GM12878 (cell line): ENCODE data around the gene RPUSD1. TPM values are rescaled to one million over a fixed set of nuclear protein-coding genes. Genes with fewer than 3 reads are reported as not detected.
A peak's percentile ranks its signal among the peaks of the same experiment; 100 is the strongest.

ENCODE experiments used
- ATAC-seq: fragments of 200-7000 bp; cut with Tn5 transposase; 3 replicates; pipeline ENCODE4 v1.9.1; 2020; ENCODE audit warnings: mild to moderate bottlenecking, moderate library complexity
- BruUV-seq: library from RNA; stranded (reverse); fragments of 400-500 nt; replicated peaks from 2 replicates; lab custom pipeline; 2021; lab: Mats Ljungman, UMichigan
- CTCF ChIA-PET: fragments of 300-600 bp; sonication (Branson Sonifier 250); formaldehyde crosslinking; extraction: SDS; loops from one replicate; lab custom pipeline; 2021; ENCODE audit warnings: inconsistent platforms; lab: Yijun Ruan, JAX
- POLR2A ChIA-PET: fragments of 350-600 bp; formaldehyde crosslinking; extraction: SDS; loops from one replicate; lab custom pipeline; 2021; ENCODE audit warnings: inconsistent platforms; lab: Charles Lee
- RAD21 ChIA-PET: fragments of 300-600 bp; sonication (Branson Sonifier 250); formaldehyde crosslinking; loops from one replicate; lab custom pipeline; 2023; ENCODE audit warnings: antibody characterized with exemption; ENCODE audit not compliant: unreplicated experiment; lab: Charles Lee
- SMC1A ChIA-PET: fragments of 300-600 bp; sonication (Branson Sonifier 250); formaldehyde crosslinking; loops from one replicate; lab custom pipeline; 2023; ENCODE audit not compliant: unreplicated experiment, uncharacterized antibody; lab: Charles Lee
- DNase-seq: peaks from one replicate; pipeline ENCODE4 v3.0.0-alpha.2; 2011; ENCODE audit warnings: low read depth, low spot score
- FAIRE-seq: peaks from 3 replicates; lab custom pipeline; 2011; peaks lifted over from hg19 to GRCh38; lab: Jason Lieb, UNC
- H2AFZ ChIP-seq: 2 replicates; pipeline ENCODE4 v1.6.0; 2011; ENCODE audit warnings: low read depth, low read length, control low read depth; ENCODE audit not compliant: control insufficient read depth
- H3K27ac ChIP-seq: 2 replicates; pipeline ENCODE4 v1.5.1; 2011; ENCODE audit warnings: control low read depth; ENCODE audit not compliant: control insufficient read depth, insufficient read depth
- H3K27me3 ChIP-seq, 2 experiments: replicated peaks in 1 of 2; 2 replicates each; pipeline versions ENCODE4 v1.6.0 to v1.6.1; 2011; ENCODE audit warnings: low read length in 1 of 2; ENCODE audit not compliant: control insufficient read depth in 2 of 2, insufficient read depth in 2 of 2
- H3K36me3 ChIP-seq, 2 experiments: 2 replicates each; pipeline ENCODE4 v1.5.1; 2011; ENCODE audit warnings: low read length in 1 of 2; ENCODE audit not compliant: control insufficient read depth in 2 of 2, insufficient read depth in 2 of 2
- H3K4me1 ChIP-seq: 2 replicates; pipeline ENCODE4 v1.6.1; 2011; ENCODE audit warnings: mild to moderate bottlenecking, low read length, moderate library complexity, mixed read lengths; ENCODE audit not compliant: control insufficient read depth, insufficient read depth
- H3K4me2 ChIP-seq: 2 replicates; pipeline ENCODE4 v1.6.0; 2011; ENCODE audit warnings: control low read depth; ENCODE audit not compliant: control insufficient read depth, insufficient read depth
- H3K4me3 ChIP-seq: fragments of 200-600 bp; sonication (generic); 2 replicates; pipeline ENCODE4 v1.5.1; 2016
- H3K79me2 ChIP-seq: 2 replicates; pipeline ENCODE4 v1.6.0; 2011; ENCODE audit warnings: low read length; ENCODE audit not compliant: control insufficient read depth, insufficient read depth
- H3K9ac ChIP-seq: 2 replicates; pipeline ENCODE4 v1.8.0; 2011; ENCODE audit warnings: low read length, control low read depth, mixed read lengths; ENCODE audit not compliant: control insufficient read depth, insufficient read depth
- H3K9me3 ChIP-seq: replicated peaks from 3 replicates; pipeline ENCODE4 v1.5.1; 2011; ENCODE audit warnings: mild to moderate bottlenecking, low read length; ENCODE audit not compliant: control insufficient read depth, insufficient read depth
- H4K20me1 ChIP-seq: 2 replicates; pipeline ENCODE4 v1.6.0; 2011; ENCODE audit not compliant: control insufficient read depth, insufficient read depth
- BHLHE40 ChIP-seq, 2 experiments: fragments of 450-650 bp in 1 of 2; IDR thresholded peaks; 2 replicates each; pipeline ENCODE4 v1.6.1; 2011 to 2017; ENCODE audit warnings: low read depth in 2 of 2, borderline replicate concordance in 1 of 2, improper control_type of control experiment in 1 of 2, low read length in 1 of 2, mild to moderate bottlenecking in 1 of 2
- DPF2 ChIP-seq: fragments of 450-650 bp; IDR thresholded peaks from 2 replicates; pipeline ENCODE4 v1.6.1; 2017; ENCODE audit warnings: mild to moderate bottlenecking
- HDGF ChIP-seq: fragments of 450-650 bp; IDR thresholded peaks from 2 replicates; pipeline ENCODE4 v1.6.1; 2016; ENCODE audit warnings: antibody characterized with exemption
- IKZF1 ChIP-seq: fragments of 450-650 bp; conservative IDR thresholded peaks from 2 replicates; pipeline ENCODE4 v1.6.1; 2017; ENCODE audit warnings: antibody characterized with exemption, mild to moderate bottlenecking
- RAD21 ChIP-seq: IDR thresholded peaks from 2 replicates; pipeline ENCODE4 v1.6.1; 2011; ENCODE audit warnings: mild to moderate bottlenecking, low read depth, low read length, moderate library complexity; ENCODE audit not compliant: insufficient read depth
- RUNX3 ChIP-seq: IDR thresholded peaks from 2 replicates; pipeline ENCODE4 v1.6.1; 2012; ENCODE audit warnings: low read length, inconsistent platforms
- SIN3A ChIP-seq: IDR thresholded peaks from 2 replicates; pipeline ENCODE4 v1.6.1; 2012; ENCODE audit warnings: low read depth, low read length, improper control_type of control experiment
- SMC3 ChIP-seq: IDR thresholded peaks from 2 replicates; pipeline ENCODE4 v1.6.1; 2011; ENCODE audit warnings: low read length, improper control_type of control experiment, borderline replicate concordance
- YY1 ChIP-seq: IDR thresholded peaks from 2 replicates; pipeline ENCODE4 v1.6.1; 2011; ENCODE audit warnings: low read depth, mild to moderate bottlenecking, low read length
- WGBS: methylation state at CpG from one replicate; pipeline ENCODE4 v1.1.6; 2016; ENCODE audit warnings: low lambda C conversion rate; ENCODE audit not compliant: insufficient replicate concordance, insufficient coverage; ENCODE audit errors: missing lambda C conversion rate; 5-methylcytosine and 5-hydroxymethylcytosine counted together
- in situ Hi-C: fragments of 300-500 bp; cut with MboI; formaldehyde crosslinking; loops from 9 replicates; pipeline ENCODE4 v1.14.3; 2018; ENCODE audit warnings: mixed read lengths
- intact Hi-C: fragments of 100-400 bp; cut with micrococcal nuclease; formaldehyde crosslinking; loops from one replicate; pipeline ENCODE4 v1.14.2; 2022; ENCODE audit not compliant: unreplicated experiment
- polyA plus RNA-seq, 11 experiments: library from polyadenylated mRNA; depleted of rRNA in 4 of 11; unstranded in 6 of 11; stranded (reverse) in 5 of 11; fragments of >200 nt; fragmentation: Nextera tagmentation in 4 of 11; fragmentation: Illumina TruSeq in 1 of 11; extraction: Ambion mirVana in 4 of 11; extraction: Trizol in 1 of 11; gene quantifications; 1 replicate in 1 of 11; 2 replicates in 10 of 11; pipeline versions ENCODE4 v1.2.1 to v1.2.3, GENCODE V29; 2011 to 2016; ENCODE audit warnings: inconsistent platforms in 2 of 11, missing spikeins in 2 of 11, low read depth in 1 of 11
- total RNA-seq, 4 experiments: library from RNA; depleted of rRNA in 3 of 4; stranded (reverse); fragments of >200 nt in 3 of 4; fragmentation: Illumina TruSeq in 1 of 4; extraction: Trizol in 1 of 4; gene quantifications; 2 replicates each; pipeline versions ENCODE4 v1.2.1 to v1.2.3, GENCODE V29; 2013 to 2021
- TF ChIP-seq, protein P1 (sequence below), 3 experiments: IDR thresholded peaks in 2 of 3; conservative IDR thresholded peaks in 1 of 3; 2 replicates each; pipeline ENCODE4 v1.5.1; 2011; ENCODE audit warnings: low read depth in 3 of 3, low read length in 3 of 3, mild to moderate bottlenecking in 3 of 3, control low read depth in 2 of 3, moderate library complexity in 2 of 3, inconsistent platforms in 1 of 3, mixed read lengths in 1 of 3; ENCODE audit not compliant: control insufficient read depth in 2 of 3, insufficient read depth in 1 of 3; ENCODE audit errors: extremely low read depth in 1 of 3
- TF ChIP-seq, protein P2 (sequence below): fragments of 450-650 bp; IDR thresholded peaks from 2 replicates; pipeline ENCODE4 v1.6.1; 2017; ENCODE audit warnings: mild to moderate bottlenecking

The RPUSD1 gene
- total and polyA plus RNA-seq, 10 of the 15 experiments (the other 5 are each of a cell fraction or from before 2014, with no cell fraction given), result 0.55 to 49.9 (median 21.1) TPM

DNA sequence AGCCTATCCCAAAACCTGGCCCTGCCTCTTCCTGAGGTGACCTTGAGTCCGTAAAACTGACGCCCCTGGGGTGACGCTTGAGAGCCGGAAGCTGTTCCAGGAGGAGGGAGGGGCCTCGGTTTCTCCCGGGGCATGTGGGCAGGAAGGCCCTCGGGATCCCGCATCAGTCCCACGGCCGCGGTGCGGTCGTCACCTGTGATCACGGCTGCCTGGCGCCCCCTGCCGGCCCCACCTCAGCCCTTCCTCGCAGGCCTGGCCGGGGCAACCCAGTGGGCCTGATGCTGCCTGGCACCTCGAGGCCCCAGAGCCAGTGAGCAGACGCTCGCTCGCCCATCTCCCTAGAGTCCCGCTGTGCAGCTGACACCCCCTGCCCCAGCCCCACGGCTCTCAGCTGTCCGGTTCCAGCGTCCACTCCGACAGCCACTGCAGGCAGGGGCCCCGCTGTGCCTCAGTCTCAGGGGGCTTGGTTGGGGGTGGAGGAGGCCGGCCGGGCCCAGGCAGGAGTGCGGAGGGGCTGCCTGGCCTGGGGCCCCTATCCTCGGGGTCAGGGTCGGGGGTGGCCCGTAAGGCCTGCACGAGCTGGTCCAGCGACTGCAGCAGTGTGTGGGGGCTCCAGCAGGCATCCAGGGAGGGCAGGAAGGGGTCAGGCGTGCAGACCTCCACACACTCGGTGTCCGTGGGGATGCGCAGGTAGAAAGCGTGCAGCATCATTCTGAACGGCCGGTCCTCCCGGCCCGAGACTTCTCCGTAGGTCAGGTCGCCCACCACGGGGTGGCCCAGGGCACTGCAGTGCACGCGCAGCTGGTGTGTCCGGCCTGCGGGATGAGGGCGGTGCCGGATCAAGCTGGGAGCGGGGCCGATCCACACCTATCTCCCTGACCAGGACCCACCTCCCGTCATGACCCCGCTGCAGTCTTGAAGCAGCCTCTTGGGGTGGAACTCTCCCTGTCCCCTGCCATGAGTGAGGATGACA, 2.3 kb downstream of the RPUSD1 start:
- H3K79me2 ChIP-seq, result peaks cover 24% of the 10 kb centered on the region
- ChIA-PET SMC1A (interaction anchor here (2.5 kb wide), 1 partner anchor 73 kb away, joined by 12 read pairs; no protein-coding TSS in a partner anchor), CTCF (interaction anchor here (1.0 to 5.2 kb wide), 9 partner anchors 41 to 96 kb away, joined by 3 to 32 read pairs (median 5); partner anchors contain the start of genes ANTKMT, METRN and WDR24), RAD21 (interaction anchor here (1.2 kb wide), 1 partner anchor 71 kb away, joined by 5 read pairs; the partner anchor contains the start of gene METRN), POLR2A (no interaction called here)
- peak; percentile 55 for TF ChIP-seq RUNX3
- TF ChIP-seq IKZF1, result peak; percentile 41; the same call in 1 of the 2 replicates
- TF ChIP-seq YY1, result 0 out of 2 replicates have a peak, but pooled peaks have one; percentile 49
- TF ChIP-seq RAD21, result peak; percentile 70
- TF ChIP-seq DPF2, result no peak
- TF ChIP-seq SMC3, result peak; percentile 80
- TF ChIP-seq SIN3A, result no peak
- TF ChIP-seq, protein P1, sequence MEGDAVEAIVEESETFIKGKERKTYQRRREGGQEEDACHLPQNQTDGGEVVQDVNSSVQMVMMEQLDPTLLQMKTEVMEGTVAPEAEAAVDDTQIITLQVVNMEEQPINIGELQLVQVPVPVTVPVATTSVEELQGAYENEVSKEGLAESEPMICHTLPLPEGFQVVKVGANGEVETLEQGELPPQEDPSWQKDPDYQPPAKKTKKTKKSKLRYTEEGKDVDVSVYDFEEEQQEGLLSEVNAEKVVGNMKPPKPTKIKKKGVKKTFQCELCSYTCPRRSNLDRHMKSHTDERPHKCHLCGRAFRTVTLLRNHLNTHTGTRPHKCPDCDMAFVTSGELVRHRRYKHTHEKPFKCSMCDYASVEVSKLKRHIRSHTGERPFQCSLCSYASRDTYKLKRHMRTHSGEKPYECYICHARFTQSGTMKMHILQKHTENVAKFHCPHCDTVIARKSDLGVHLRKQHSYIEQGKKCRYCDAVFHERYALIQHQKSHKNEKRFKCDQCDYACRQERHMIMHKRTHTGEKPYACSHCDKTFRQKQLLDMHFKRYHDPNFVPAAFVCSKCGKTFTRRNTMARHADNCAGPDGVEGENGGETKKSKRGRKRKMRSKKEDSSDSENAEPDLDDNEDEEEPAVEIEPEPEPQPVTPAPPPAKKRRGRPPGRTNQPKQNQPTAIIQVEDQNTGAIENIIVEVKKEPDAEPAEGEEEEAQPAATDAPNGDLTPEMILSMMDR (IDR thresholded peaks at IDR 0.05 in 2 of 3, conservative IDR thresholded peaks at IDR 0.05 in 1 of 3; ENCODE audit: control insufficient read depth in 2 of 3, extremely low read depth in 1 of 3, insufficient read depth in 1 of 3, low read depth in 3 of 3, low read length in 3 of 3), result peak; percentile 60 to 80 (median 74)
- no peak for TF ChIP-seq HDGF
- peak in 1 of 2 experiments; percentile 16; a peak in 1 of 4 replicates for TF ChIP-seq BHLHE40 (IDR thresholded peaks at IDR 0.05; ENCODE audit: borderline replicate concordance in 1 of 2, low read depth in 2 of 2, low read length in 1 of 2)
- TF ChIP-seq, protein P2, sequence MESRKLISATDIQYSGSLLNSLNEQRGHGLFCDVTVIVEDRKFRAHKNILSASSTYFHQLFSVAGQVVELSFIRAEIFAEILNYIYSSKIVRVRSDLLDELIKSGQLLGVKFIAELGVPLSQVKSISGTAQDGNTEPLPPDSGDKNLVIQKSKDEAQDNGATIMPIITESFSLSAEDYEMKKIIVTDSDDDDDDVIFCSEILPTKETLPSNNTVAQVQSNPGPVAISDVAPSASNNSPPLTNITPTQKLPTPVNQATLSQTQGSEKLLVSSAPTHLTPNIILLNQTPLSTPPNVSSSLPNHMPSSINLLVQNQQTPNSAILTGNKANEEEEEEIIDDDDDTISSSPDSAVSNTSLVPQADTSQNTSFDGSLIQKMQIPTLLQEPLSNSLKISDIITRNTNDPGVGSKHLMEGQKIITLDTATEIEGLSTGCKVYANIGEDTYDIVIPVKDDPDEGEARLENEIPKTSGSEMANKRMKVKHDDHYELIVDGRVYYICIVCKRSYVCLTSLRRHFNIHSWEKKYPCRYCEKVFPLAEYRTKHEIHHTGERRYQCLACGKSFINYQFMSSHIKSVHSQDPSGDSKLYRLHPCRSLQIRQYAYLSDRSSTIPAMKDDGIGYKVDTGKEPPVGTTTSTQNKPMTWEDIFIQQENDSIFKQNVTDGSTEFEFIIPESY, result peak; percentile 89; the same call in 1 of the 2 replicates
- no peaks in the 10 kb centered on the region for H3K27me3 ChIP-seq
- no peak for DNase-seq
- no peak overlapping the region for H2AFZ ChIP-seq
- peaks cover 0 to 9% of the 10 kb centered on the region in 2 experiments; a peak in 2 of 4 replicates for H3K36me3 ChIP-seq
- no peaks in the 10 kb centered on the region for H3K9me3 ChIP-seq
- H3K4me3 ChIP-seq, result no peak overlapping the region
- BruUV-seq, result no TSS peak
- H3K4me2 ChIP-seq, result no peak overlapping the region; the same call in 1 of the 2 replicates
- WGBS, result 62% methylated on average over 52 of the region's 58 CpGs
- ATAC-seq, result peak; percentile 58
- no peak overlapping the region for H3K9ac ChIP-seq
- no peak overlapping the region for H3K27ac ChIP-seq
- H3K4me1 ChIP-seq, result peaks cover 9% of the 10 kb centered on the region
- no peak for FAIRE-seq
- H4K20me1 ChIP-seq, result no peaks in the 10 kb centered on the region
- in situ Hi-C loops, result loop anchor here (5.0 kb wide), 2 partner anchors 44 to 74 kb away; partner anchors contain the start of gene CIAO3
- intact Hi-C loops, result loop anchor here (1.0 to 5.0 kb wide), 2 partner anchors 44 to 75 kb away; partner anchors contain the start of gene CIAO3
